HepG2 (cell line): ENCODE results near the gene HS6ST1. TPM values are rescaled to one million over a fixed set of nuclear protein-coding genes. Genes with fewer than 3 reads are reported as not detected.

ENCODE experiments used
- CENPT ChIP-seq: sonication (generic); formaldehyde crosslinking; IDR thresholded peaks from 2 replicates; pipeline ENCODE4 v1.8.0; 2022; ENCODE audit warnings: low read depth, mild to moderate bottlenecking, moderate library complexity, missing genetic modification reagents
- CTCF ChIP-seq: sonication (generic); formaldehyde crosslinking; IDR thresholded peaks from 2 replicates; pipeline ENCODE4 v1.5.0; 2020; ENCODE audit warnings: mild to moderate bottlenecking, missing genetic modification reagents, moderate library complexity
- EED ChIP-seq: sonication (generic); formaldehyde crosslinking; IDR thresholded peaks from 2 replicates; pipeline ENCODE4 v1.5.0; 2020; ENCODE audit warnings: mild to moderate bottlenecking, missing genetic modification reagents
- ESRRA ChIP-seq: sonication (generic); formaldehyde crosslinking; IDR thresholded peaks from 2 replicates; pipeline ENCODE4 v1.5.1; 2020; ENCODE audit warnings: mild to moderate bottlenecking, low read depth, missing genetic modification reagents
- IRF1 ChIP-seq: sonication (generic); formaldehyde crosslinking; IDR thresholded peaks from 2 replicates; pipeline ENCODE4 v1.4.0; 2020; ENCODE audit warnings: low read depth, mild to moderate bottlenecking, missing genetic modification reagents
- MYNN ChIP-seq: sonication (generic); formaldehyde crosslinking; IDR thresholded peaks from 2 replicates; pipeline ENCODE4 v1.4.0; 2020; ENCODE audit warnings: mild to moderate bottlenecking, low read depth, missing genetic modification reagents
- NRL ChIP-seq: sonication (generic); formaldehyde crosslinking; IDR thresholded peaks from 2 replicates; pipeline ENCODE4 v1.5.0; 2020; ENCODE audit warnings: missing genetic modification reagents, mild to moderate bottlenecking, moderate library complexity, borderline replicate concordance
- TBX2 ChIP-seq: sonication (generic); formaldehyde crosslinking; IDR thresholded peaks from 2 replicates; pipeline ENCODE4 v1.5.0; 2020; ENCODE audit warnings: missing genetic modification reagents, mild to moderate bottlenecking, borderline replicate concordance
- ZNF33A ChIP-seq: sonication (generic); formaldehyde crosslinking; IDR thresholded peaks from 2 replicates; pipeline ENCODE4 v1.5.1; 2020; ENCODE audit warnings: missing genetic modification reagents, mild to moderate bottlenecking, moderate library complexity, borderline replicate concordance
- ZNF382 ChIP-seq: sonication (generic); formaldehyde crosslinking; IDR thresholded peaks from 2 replicates; pipeline ENCODE4 v1.5.0; 2020; ENCODE audit warnings: missing genetic modification reagents, mild to moderate bottlenecking, borderline replicate concordance
- ZNF383 ChIP-seq: sonication (generic); formaldehyde crosslinking; IDR thresholded peaks from 2 replicates; pipeline ENCODE4 v1.4.0; 2020; ENCODE audit warnings: missing genetic modification reagents, mild to moderate bottlenecking, borderline replicate concordance
- ZNF446 ChIP-seq: sonication (generic); formaldehyde crosslinking; IDR thresholded peaks from 2 replicates; pipeline ENCODE4 v1.5.0; 2020; ENCODE audit warnings: mild to moderate bottlenecking, missing genetic modification reagents
- ZNF7 ChIP-seq: IDR thresholded peaks from 2 replicates; pipeline ENCODE4 v1.6.1; 2016; ENCODE audit warnings: missing biosample characterization, missing genetic modification reagents
- ZNF704 ChIP-seq: sonication (generic); formaldehyde crosslinking; IDR thresholded peaks from 2 replicates; pipeline ENCODE4 v1.8.1; 2023; ENCODE audit warnings: mild to moderate bottlenecking, inconsistent platforms, moderate library complexity, missing genetic modification reagents, borderline replicate concordance
- ZNF784 ChIP-seq: sonication (generic); formaldehyde crosslinking; IDR thresholded peaks from 2 replicates; pipeline ENCODE4 v1.5.1; 2020; ENCODE audit warnings: missing genetic modification reagents, mild to moderate bottlenecking, borderline replicate concordance
- ZNF839 ChIP-seq: sonication (generic); formaldehyde crosslinking; IDR thresholded peaks from 2 replicates; pipeline ENCODE4 v1.4.0; 2020; ENCODE audit warnings: missing genetic modification reagents, mild to moderate bottlenecking, borderline replicate concordance
- polyA plus RNA-seq, 8 experiments: library from polyadenylated mRNA; depleted of rRNA in 3 of 8; stranded (reverse) in 7 of 8; unstranded in 1 of 8; fragments of >200 nt; fragmentation: Illumina TruSeq in 4 of 8; extraction: Trizol in 4 of 8; gene quantifications; 2 replicates each; pipeline versions ENCODE4 v1.2.1 to v1.2.3, GENCODE V29; 2011 to 2016; ENCODE audit warnings: low read depth in 4 of 8, missing spikeins in 1 of 8, mixed read lengths in 1 of 8; ENCODE audit not compliant: insufficient read depth in 1 of 8
- total RNA-seq, 5 experiments: library from RNA; depleted of rRNA; stranded (reverse); fragments of >200 nt; fragmentation: Illumina TruSeq; extraction: Trizol; gene quantifications; 2 replicates each; pipeline ENCODE4 v1.2.3, GENCODE V29; 2016; ENCODE audit warnings: low read depth in 1 of 5
- TF ChIP-seq, protein P1 (sequence below): sonication (generic); formaldehyde crosslinking; IDR thresholded peaks from 2 replicates; pipeline ENCODE4 v1.8.1; 2023; ENCODE audit warnings: mild to moderate bottlenecking, moderate library complexity, missing genetic modification reagents
- TF ChIP-seq, protein P2 (sequence below): sonication (generic); formaldehyde crosslinking; IDR thresholded peaks from 2 replicates; pipeline ENCODE4 v1.4.0; 2020; ENCODE audit warnings: missing genetic modification reagents, borderline replicate concordance

Gene HS6ST1
- total and polyA plus RNA-seq, 2 of the 13 experiments (the other 11 are each of a cell fraction or from before 2014, with no cell fraction given): 34.5 to 84.6 TPM

GRCh38 chr2:128321784-128322714 is 3.4 kb upstream of the HS6ST1 start (continued):
- peak; percentile 86 for TF ChIP-seq CTCF (CRISPR knock-in tag)
- TF ChIP-seq ZNF7 (CRISPR knock-in tag): no peak
- no peak; the same call in 1 of the 2 replicates for TF ChIP-seq NRL (CRISPR knock-in tag)
- TF ChIP-seq ZNF839: no peak
- TF ChIP-seq ZNF784 (CRISPR knock-in tag): peak; percentile 24; the same call in 1 of the 2 replicates
- TF ChIP-seq TBX2 (CRISPR knock-in tag): peak; percentile 16; the same call in 1 of the 2 replicates
- no peak for TF ChIP-seq IRF1 (CRISPR knock-in tag)
- TF ChIP-seq, protein P1, sequence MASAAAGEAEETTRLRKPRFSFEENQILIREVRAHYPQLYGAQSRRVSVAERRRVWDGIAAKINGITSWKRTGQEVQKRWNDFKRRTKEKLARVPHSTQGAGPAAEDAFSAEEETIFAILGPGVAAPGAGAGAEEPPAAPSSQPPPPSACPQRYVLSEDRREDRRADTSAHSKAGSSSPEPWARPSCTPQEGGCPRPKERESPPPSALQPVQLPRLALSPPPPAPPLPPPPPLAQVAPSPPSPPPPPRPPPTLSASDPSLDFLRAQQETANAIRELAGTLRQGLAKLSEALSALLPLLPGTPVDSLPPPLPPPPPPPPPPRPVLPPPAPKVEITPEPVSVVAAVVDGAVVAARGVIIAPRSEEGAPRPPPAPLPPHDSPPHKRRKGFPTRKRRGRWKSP (CRISPR knock-in tag): peak; percentile 32; the same call in 1 of the 2 replicates
- no peak for TF ChIP-seq ZNF383 (CRISPR knock-in tag)
- no peak for TF ChIP-seq ZNF33A (CRISPR knock-in tag)
- no peak for TF ChIP-seq MYNN (CRISPR knock-in tag)
- no peak for TF ChIP-seq ZNF382 (CRISPR knock-in tag)
- no peak for TF ChIP-seq ZNF446 (CRISPR knock-in tag)
- peak; percentile 50; the same call in 1 of the 2 replicates for TF ChIP-seq ESRRA (CRISPR knock-in tag)
- TF ChIP-seq ZNF704: 0 out of 2 replicates have a peak, but pooled peaks have one; percentile 5
- TF ChIP-seq EED (CRISPR knock-in tag): 0 out of 2 replicates have a peak, but pooled peaks have one; percentile 60
- TF ChIP-seq CENPT (CRISPR knock-in tag): no peak
- TF ChIP-seq, protein P2, sequence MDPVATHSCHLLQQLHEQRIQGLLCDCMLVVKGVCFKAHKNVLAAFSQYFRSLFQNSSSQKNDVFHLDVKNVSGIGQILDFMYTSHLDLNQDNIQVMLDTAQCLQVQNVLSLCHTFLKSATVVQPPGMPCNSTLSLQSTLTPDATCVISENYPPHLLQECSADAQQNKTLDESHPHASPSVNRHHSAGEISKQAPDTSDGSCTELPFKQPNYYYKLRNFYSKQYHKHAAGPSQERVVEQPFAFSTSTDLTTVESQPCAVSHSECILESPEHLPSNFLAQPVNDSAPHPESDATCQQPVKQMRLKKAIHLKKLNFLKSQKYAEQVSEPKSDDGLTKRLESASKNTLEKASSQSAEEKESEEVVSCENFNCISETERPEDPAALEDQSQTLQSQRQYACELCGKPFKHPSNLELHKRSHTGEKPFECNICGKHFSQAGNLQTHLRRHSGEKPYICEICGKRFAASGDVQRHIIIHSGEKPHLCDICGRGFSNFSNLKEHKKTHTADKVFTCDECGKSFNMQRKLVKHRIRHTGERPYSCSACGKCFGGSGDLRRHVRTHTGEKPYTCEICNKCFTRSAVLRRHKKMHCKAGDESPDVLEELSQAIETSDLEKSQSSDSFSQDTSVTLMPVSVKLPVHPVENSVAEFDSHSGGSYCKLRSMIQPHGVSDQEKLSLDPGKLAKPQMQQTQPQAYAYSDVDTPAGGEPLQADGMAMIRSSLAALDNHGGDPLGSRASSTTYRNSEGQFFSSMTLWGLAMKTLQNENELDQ: no peak
